Measurements from ENCODE around the gene CIAO3. TPM values are rescaled to one million over a fixed set of nuclear protein-coding genes. Genes with fewer than 3 reads are reported as not detected.
"Not testable (repeated sequence)": the region's sequence is repeated elsewhere in the genome, so short reads cannot be mapped to it uniquely, and the experiment has no call there.

Gene CIAO3
- total RNA-seq, 1 donor from 2014 or later: 39.2 TPM

- DNase-seq (ENCODE audit: low read depth): not testable (repeated sequence)
These were observed 35.5 kb upstream of the CIAO3 start for GRCh38 chr16:776298-776697.

GRCh38 chr16:775236-775796 is 34.5 kb upstream of the CIAO3 start:
- DNase-seq (ENCODE audit: low read depth): no peak

GRCh38 chr16:774086-775001 is 33.5 kb upstream of the CIAO3 start:
- no peak for DNase-seq (ENCODE audit: low read depth)

- no peak for DNase-seq (ENCODE audit: low read depth)
These were observed 32.2 kb upstream of the CIAO3 start for GRCh38 chr16:772959-773358.

GRCh38 chr16:770411-770810 is 29.6 kb upstream of the CIAO3 start:
- DNase-seq (ENCODE audit: low read depth): no peak

- DNase-seq (ENCODE audit: low read depth): no peak
These were observed 29.1 kb upstream of the CIAO3 start for GRCh38 chr16:769934-770333.

- no peak for DNase-seq (ENCODE audit: low read depth)
These were observed 28.5 kb upstream of the CIAO3 start for GRCh38 chr16:769184-769784.

- DNase-seq (ENCODE audit: low read depth): no peak
These were observed 27.6 kb upstream of the CIAO3 start for GRCh38 chr16:768428-768827.

GRCh38 chr16:767743-768235 is 27.0 kb upstream of the CIAO3 start:
- no peak for DNase-seq (ENCODE audit: low read depth)

- no peak for DNase-seq (ENCODE audit: low read depth)
These were observed 26.2 kb upstream of the CIAO3 start for GRCh38 chr16:766820-767640.

- DNase-seq (ENCODE audit: low read depth): no peak
These were observed 25.4 kb upstream of the CIAO3 start for GRCh38 chr16:766008-766819.

- DNase-seq (ENCODE audit: low read depth): no peak
These were observed 24.7 kb upstream of the CIAO3 start for GRCh38 chr16:765488-765865.

- DNase-seq (ENCODE audit: low read depth): no peak
These were observed 24.2 kb upstream of the CIAO3 start for GRCh38 chr16:764848-765487.

- DNase-seq (ENCODE audit: low read depth): no peak
These were observed 23.5 kb upstream of the CIAO3 start for GRCh38 chr16:764184-764750.

GRCh38 chr16:763369-764183 is 22.8 kb upstream of the CIAO3 start:
- DNase-seq (ENCODE audit: low read depth): no peak

GRCh38 chr16:762595-763268 is 21.9 kb upstream of the CIAO3 start:
- DNase-seq (ENCODE audit: low read depth): no peak

GRCh38 chr16:761625-762513 is 21.1 kb upstream of the CIAO3 start:
- DNase-seq (ENCODE audit: low read depth): no peak
